ENCODE data around the gene DTNA.

- TF ChIP-seq, protein P1, sequence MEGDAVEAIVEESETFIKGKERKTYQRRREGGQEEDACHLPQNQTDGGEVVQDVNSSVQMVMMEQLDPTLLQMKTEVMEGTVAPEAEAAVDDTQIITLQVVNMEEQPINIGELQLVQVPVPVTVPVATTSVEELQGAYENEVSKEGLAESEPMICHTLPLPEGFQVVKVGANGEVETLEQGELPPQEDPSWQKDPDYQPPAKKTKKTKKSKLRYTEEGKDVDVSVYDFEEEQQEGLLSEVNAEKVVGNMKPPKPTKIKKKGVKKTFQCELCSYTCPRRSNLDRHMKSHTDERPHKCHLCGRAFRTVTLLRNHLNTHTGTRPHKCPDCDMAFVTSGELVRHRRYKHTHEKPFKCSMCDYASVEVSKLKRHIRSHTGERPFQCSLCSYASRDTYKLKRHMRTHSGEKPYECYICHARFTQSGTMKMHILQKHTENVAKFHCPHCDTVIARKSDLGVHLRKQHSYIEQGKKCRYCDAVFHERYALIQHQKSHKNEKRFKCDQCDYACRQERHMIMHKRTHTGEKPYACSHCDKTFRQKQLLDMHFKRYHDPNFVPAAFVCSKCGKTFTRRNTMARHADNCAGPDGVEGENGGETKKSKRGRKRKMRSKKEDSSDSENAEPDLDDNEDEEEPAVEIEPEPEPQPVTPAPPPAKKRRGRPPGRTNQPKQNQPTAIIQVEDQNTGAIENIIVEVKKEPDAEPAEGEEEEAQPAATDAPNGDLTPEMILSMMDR (IDR thresholded peaks at IDR 0.05; ENCODE audit: low read length) = no peak
- TF ChIP-seq EZH2 (optimal IDR thresholded peaks at IDR 0.05; ENCODE audit: low read depth, low read length) = no peak
Observed at GRCh38 chr18:34936772-34937171, 226.7 kb downstream of the DTNA start.

All from MM.1S (cell line).